Left cardiac atrium (tissue), 4 donors: Measurements from ENCODE around the gene FBXO11. TPM values are rescaled to one million over a fixed set of nuclear protein-coding genes. Genes with fewer than 3 reads are reported as not detected.
A peak's percentile ranks its signal among the peaks of the same experiment; 100 is the strongest.
"Not testable (repeated sequence)": the region's sequence is repeated elsewhere in the genome, so short reads cannot be mapped to it uniquely, and the experiment has no call there.

Experiments
- ATAC-seq, 2 donors: fragments of 200-7000 bp; cut with Tn5 transposase; one replicate each; pipeline ENCODE4 v1.9.1; 2020; ENCODE audit warnings: mild to moderate bottlenecking in 2 of 2, moderate library complexity in 2 of 2
- DNase-seq: peaks from one replicate; pipeline ENCODE4 v3.0.0-alpha.2; 2020
- intact Hi-C, 2 donors: fragments of 100-400 bp; cut with DNase I; formaldehyde crosslinking; loops; one replicate each; pipeline versions ENCODE4 v1.14.1 to v1.15.1; 2022 to 2023
- total RNA-seq, 2 donors: library from RNA; stranded (reverse); fragmentation: NEBNext Ultra II Directional; extraction: Animal tissue kit (Norgen Biotek cat#: 25700); gene quantifications; one replicate each; pipeline ENCODE4 v1.2.1, GENCODE V29; 2021
- donor health status: DM: no; HTN: yes; CAD: no.
- donor health status: DM: no; HTN: yes; CAD: no; lungs with severe emphysema.
- donor health status: DM: yes; HTN: yes; CAD: no.
- donor health status: Dilated cardiomyopathy.

FBXO11 gene
- total RNA-seq, 2 donors from 2014 or later = 42.9 to 48.5 TPM

- no peak for DNase-seq
- intact Hi-C loops = loop anchor here (5.0 to 10.0 kb wide), 3 partner anchors 34 to 116 kb away; partner anchors contain the start of gene MSH6 (in 1 of the 2)
- ATAC-seq = no peak
Measured at GRCh38 chr2:47900857-47901256, 5.4 kb downstream of the FBXO11 start.

- ATAC-seq = peak in 1 of 2 donors; percentile 25
- intact Hi-C loops = loop anchor here (5.0 to 10.0 kb wide), 3 partner anchors 33 to 115 kb away; partner anchors contain the start of gene MSH6 (in 1 of the 2)
- DNase-seq = no peak
Measured at GRCh38 chr2:47899915-47900816, 6.1 kb downstream of the FBXO11 start.

GRCh38 chr2:47897883-47898731 is 8.2 kb downstream of the FBXO11 start:
- intact Hi-C loops = no loop called here
- ATAC-seq (peak in 1 of 2 donors; percentile 28), DNase-seq (no peak)

GRCh38 chr2:47897191-47897882 is 9.0 kb downstream of the FBXO11 start:
- not testable (repeated sequence) for DNase-seq

GRCh38 chr2:47896450-47896968 is 9.8 kb downstream of the FBXO11 start:
- no peak for ATAC-seq

More at GRCh38 chr2:47897191-47897882, 9.0 kb downstream of the FBXO11 start:
- intact Hi-C loops, ATAC-seq: not testable (repeated sequence)

GRCh38 chr2:47893771-47894170 is 12.5 kb downstream of the FBXO11 start:
- intact Hi-C loops = no loop called here
- DNase-seq (no peak), ATAC-seq (no peak)

More at GRCh38 chr2:47896450-47896968, 9.8 kb downstream of the FBXO11 start:
- intact Hi-C loops = no loop called here
- DNase-seq = no peak

GRCh38 chr2:47892338-47892730 is 14.0 kb downstream of the FBXO11 start:
- ATAC-seq (no peak), DNase-seq (no peak)
- intact Hi-C loops = no loop called here

GRCh38 chr2:47891369-47892337 is 14.6 kb downstream of the FBXO11 start:
- intact Hi-C loops = no loop called here
- DNase-seq (no peak), ATAC-seq (no peak)

GRCh38 chr2:47890711-47891368 is 15.5 kb downstream of the FBXO11 start:
- DNase-seq (no peak), ATAC-seq (no peak)
- intact Hi-C loops = no loop called here

GRCh38 chr2:47888581-47889280 is 17.6 kb downstream of the FBXO11 start:
- DNase-seq (no peak), ATAC-seq (peak in 1 of 2 donors; percentile 34)
- intact Hi-C loops = no loop called here

- intact Hi-C loops = no loop called here
- ATAC-seq = no peak
- DNase-seq = no peak
Measured at GRCh38 chr2:47876912-47877311, 29.4 kb downstream of the FBXO11 start.

GRCh38 chr2:47872941-47873340 is 33.4 kb downstream of the FBXO11 start:
- no peak for DNase-seq
- no peak for ATAC-seq

GRCh38 chr2:47870641-47871540 is 35.4 kb downstream of the FBXO11 start:
- DNase-seq = no peak
- no peak for ATAC-seq
- intact Hi-C loops = no loop called here

More at GRCh38 chr2:47872941-47873340, 33.4 kb downstream of the FBXO11 start:
- intact Hi-C loops = no loop called here

- intact Hi-C loops = loop anchor here in 1 of 2 donors (5.0 kb wide), 1 partner anchor 32 kb away; no protein-coding TSS in a partner anchor
- peak in 1 of 2 donors; percentile 24 for ATAC-seq
- DNase-seq = no peak
Measured at GRCh38 chr2:47869859-47870595, 36.3 kb downstream of the FBXO11 start.
